NCI-H2196 treated with DMSO at 0.1 percent for 48 hours (cell line): ENCODE results near the gene FAM107B.

Experiments used
- DNase-seq: peaks from one replicate; lab custom pipeline; 2025; ENCODE audit not compliant: unreplicated experiment; lab: John Stamatoyannopoulos, UW

FAM107B gene

DNA sequence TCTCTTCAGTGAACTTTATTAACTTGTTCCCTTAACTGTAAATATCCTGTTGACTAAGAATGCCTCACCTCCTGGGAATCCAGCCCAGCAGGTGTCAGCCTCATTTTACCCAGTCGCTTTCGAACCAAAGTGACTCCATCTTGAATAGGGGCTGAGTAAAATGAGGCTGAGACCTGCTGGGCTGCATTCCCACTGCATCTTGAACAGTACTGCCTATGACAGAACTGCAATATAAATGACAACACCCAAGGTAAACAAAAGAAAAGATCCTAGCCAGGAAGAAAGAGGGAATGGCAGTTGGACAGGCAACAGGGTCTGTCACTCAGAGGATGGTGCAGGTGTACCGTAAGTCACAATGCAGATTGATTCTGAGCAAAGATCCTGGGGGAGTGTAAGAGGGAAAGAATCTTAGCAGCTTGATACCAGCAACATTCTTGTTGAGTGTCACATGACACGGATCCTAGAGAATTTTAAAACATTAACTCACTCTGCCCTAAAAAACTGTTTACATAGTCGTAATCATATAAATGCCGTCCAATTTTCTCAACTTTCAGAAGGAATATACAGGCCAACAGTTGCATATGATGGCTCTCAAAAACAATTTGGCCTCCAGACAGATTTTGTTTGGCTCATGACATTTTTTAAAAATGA lies 4.4 kb upstream of the FAM107B start:
- no peak for DNase-seq

DNA sequence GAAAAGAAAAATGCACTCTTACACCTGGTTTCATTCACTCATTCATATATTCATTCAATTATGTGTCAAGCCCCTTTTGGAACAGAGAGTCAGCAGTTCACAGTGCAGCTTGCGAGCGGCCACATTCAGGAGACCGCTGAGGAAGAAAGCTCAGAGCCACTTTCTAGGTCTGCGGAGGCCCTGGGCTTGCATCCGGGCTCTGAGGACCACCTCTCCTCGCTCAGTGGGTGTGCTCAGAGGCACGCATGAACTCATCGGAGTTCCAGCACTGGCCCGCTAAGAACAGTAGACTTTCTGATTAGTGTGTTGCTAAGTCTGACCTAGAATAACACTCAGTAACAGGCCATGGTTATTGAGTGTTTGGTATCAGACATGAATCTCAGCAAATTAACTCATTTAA lies 1.8 kb upstream of the FAM107B start:
- no peak for DNase-seq

DNA sequence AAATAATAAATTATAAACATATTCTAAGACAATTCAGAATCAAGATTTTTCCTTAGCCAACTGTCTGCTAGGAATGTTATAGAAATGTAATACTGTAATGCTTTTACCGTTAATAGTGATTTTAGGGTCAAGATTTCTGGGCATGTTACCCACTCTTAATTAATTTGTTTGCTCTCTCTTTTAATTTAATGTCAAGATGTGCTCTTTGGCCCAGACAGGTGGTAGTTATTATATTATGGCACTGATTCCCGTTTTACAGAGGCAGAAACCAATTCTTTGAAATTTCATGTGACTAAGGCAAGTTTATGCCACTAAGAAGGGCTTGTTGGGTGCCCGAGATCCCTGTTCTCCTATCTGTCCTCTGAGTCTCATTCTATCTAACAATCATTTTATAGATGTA lies 959 bp upstream of the FAM107B start:
- no peak for DNase-seq

DNA sequence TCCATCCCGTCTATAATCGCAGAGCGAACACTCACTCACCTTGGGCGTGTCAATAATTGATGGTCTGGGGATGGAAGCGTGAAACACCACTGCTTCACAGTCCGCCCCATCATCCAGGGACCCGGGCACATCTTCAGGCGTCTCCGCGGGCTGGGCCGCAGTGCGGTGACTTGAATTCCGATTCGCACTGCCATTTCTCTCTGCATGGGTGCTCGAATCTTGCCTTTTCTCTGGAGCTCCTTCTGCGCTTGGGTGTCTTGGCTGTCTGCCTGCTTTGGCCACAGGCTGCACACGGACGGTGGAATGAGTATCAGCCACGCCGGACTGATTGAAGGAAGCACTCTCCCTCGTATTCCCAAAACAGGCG lies 500 bp downstream of the FAM107B start:
- no peak for DNase-seq

GRCh38 chr10:14773551-14774213 lies 1.0 kb downstream of the FAM107B start:
- no peak for DNase-seq

GRCh38 chr10:14772399-14772798 lies 2.3 kb downstream of the FAM107B start:
- no peak for DNase-seq

DNA sequence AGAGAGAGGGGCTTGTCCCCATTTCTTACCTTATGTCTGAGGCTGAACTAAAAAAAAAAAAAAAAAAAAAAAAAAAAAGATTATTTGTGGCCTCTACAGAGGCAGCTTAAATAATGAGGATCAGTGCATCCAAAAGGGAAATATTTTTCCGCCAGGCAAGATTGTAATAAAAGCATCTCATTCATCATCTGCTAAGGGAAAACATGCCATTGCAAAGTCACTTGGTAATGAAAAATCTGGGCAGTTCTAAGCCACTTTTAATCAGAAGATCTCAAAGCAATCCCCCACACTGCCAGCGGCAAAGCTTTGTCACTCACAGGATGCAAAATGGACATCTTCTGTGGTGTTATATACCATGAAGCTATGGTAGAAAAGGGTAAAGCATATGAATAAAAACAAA lies 3.8 kb downstream of the FAM107B start:
- DNase-seq = no peak

- DNase-seq = no peak
These were observed 13.3 kb downstream of the FAM107B start for GRCh38 chr10:14761372-14761771.

GRCh38 chr10:14758994-14759664 lies 15.6 kb downstream of the FAM107B start:
- DNase-seq = no peak

DNA sequence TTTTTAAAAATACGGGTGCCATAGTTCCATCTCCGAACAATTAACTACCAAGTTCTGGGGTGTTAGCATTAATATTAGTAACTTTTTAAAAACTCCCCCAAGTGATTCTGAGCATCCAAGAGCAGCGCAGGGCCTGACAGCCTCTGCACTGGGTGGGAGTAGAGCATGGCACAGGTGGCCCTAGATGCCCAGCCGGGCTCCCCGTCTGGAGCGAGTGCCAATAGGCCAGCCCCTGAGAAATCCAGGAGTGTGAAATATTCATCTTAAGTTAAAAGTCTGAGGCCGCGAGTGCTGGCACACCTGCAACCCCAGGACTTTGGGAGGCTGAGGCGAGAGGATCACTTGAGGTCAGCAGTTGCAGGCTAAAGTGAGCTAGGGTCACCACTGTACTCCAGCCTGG lies 16.2 kb downstream of the FAM107B start:
- DNase-seq = no peak

- no peak for DNase-seq
These were observed 16.7 kb downstream of the FAM107B start for GRCh38 chr10:14757986-14758385.

DNA sequence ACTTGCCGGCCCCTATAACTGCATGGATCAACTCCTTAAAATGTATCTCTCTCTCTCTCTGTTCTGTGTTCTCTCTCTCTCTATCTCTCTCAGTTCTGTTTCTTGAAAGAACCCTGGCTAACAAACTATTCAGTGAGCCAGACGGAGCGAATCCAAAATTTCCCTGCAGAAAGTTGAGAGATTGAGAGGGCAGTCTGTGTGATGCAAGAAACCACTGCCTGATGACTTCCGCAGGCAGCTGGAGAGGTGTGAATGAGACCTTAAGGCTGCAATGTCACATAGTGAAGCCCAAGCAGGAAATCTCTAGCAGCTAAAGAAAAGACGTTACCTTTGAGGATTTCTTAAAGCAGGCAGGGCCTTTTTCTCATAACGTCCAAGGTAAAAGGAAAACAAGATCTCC lies 17.3 kb downstream of the FAM107B start:
- no peak for DNase-seq

GRCh38 chr10:14753441-14753840 lies 21.3 kb downstream of the FAM107B start:
- DNase-seq = no peak

GRCh38 chr10:14751921-14752320 lies 22.8 kb downstream of the FAM107B start:
- no peak for DNase-seq

- no peak for DNase-seq
These were observed 23.4 kb downstream of the FAM107B start for GRCh38 chr10:14751014-14751896.

DNA sequence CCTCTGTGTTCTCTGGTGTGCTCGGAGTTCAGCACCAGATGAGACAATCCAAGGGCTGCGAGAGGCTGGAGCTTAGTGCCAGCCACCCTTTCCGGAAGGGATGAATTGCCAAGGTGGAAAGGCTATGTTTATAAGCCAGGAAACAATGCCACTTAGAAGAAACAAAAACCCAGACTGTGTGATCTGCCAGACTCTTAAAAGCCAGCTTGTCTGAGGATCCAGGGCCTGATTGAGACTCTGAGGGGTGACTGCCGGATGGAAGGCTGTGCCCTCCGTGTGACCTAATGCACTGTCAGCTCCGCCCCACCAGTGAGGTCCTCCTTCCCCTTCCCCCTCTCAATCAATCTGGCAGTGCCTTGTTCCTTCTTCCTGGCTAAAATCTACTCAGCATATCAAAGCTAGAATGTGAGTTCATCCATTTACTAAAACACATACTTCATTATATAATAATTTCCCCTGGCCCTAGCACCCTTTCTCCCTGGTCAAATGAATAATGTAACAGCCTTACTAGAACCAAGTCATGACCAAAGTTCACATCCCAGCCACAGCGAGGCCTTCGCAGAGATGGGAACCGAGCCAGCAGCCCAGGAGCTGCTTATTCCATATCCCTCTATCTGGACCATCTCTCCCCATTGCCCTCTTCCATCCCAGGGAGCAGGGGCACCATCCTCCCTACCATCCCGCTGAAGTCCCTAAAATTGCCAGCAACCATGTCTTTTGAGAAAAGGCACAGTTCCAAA lies 25.5 kb downstream of the FAM107B start:
- DNase-seq = no peak

GRCh38 chr10:14748441-14748840 lies 26.3 kb downstream of the FAM107B start:
- no peak for DNase-seq

DNA sequence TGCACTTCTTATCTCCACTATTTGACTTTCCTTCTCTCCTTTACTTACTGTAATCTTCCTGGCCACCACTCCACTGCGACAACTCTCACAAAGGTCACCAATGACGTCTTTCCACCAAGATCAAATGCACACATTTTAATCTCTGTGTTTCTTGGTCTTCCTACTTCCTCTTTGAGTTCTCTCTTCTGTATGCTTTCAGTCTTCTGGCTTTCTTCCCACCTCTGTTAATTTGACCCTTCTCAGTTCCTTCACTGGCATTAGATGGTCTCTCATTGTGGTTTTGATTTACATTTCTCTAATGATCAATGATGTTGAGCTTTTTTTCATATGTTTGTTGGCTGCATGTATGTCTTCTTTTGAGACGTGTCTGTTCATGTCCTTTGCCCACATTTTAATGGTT lies 31.9 kb downstream of the FAM107B start:
- DNase-seq = no peak

DNA sequence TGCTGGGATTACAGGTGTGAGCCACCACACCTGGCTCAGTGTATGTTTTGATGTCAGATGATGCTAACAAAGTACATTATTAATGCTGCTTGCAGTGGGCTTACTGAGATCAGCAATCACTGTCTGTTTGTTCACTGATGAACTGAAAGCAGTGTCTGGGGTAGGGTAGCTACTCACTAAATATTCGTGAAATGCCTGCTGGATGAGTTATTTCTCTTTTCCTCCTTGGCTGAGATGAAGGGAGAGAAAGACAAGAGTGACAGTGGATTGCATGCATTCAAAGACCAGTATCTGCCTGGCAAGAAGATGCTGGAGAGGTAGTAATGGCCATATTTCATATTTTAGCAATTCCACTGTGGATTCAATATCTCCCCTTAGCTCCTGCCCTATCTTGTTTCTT lies 32.3 kb downstream of the FAM107B start:
- no peak for DNase-seq

DNA sequence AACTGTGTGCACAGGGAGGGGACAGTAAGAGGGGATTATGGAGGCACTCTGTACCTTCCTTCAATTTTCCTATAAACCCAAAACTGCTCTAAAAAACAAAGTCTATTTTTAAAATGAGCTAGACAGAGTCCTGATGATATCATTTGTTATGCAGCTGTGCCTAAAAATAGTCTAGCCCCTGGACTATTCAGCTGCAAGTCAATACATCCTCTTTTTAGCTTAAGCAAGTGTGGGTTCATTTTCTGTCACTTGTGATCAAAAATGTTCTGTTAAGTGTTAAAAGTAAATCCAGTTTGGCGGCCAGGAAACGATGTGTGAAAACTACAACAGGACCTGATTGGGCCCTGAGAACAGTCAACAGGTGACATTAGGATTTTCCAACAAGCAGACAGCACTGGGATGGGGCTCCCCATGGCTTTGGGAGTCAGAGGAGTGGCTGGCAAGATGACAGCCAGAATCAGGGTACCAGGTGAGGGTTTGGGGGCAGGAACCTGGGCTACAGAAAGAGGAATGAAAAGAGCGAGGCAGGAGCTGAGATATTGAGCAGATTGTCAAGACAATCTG lies 33.9 kb downstream of the FAM107B start:
- no peak for DNase-seq
